ENCODE data around the gene PIWIL4. TPM values are rescaled to one million over a fixed set of nuclear protein-coding genes. Genes with fewer than 3 reads are reported as not detected.
"Not testable (repeated sequence)": the region's sequence is repeated elsewhere in the genome, so short reads cannot be mapped to it uniquely, and the experiment has no call there.

Gene PIWIL4
- total RNA-seq, 1 donor from 2014 or later = 3.1 TPM

DNA sequence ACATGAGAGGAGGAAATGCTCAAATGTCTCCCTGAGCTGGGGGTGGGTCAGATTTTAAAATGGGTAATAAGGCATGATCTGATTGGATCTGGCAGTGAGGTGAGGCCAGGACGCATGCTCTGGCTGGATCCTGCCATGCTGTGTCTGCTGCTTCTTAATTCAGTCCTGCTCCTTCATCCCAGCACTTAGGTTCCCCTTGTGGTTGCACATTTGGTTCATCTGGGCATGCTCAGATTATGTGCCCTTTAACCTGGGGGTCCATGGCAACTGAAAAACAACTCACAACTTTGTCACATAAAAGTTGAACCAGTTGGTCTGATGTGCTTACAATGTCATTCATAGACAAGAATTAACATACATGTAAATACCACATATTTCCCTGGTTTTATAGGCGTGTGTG lies 67.9 kb downstream of the PIWIL4 start:
- no peak for DNase-seq (ENCODE audit: low read depth)

- no peak for DNase-seq (ENCODE audit: low read depth)
These were observed 69.3 kb downstream of the PIWIL4 start for GRCh38 chr11:94636388-94636949.

GRCh38 chr11:94638301-94638901 lies 71.2 kb downstream of the PIWIL4 start:
- peak; percentile 45 for DNase-seq (ENCODE audit: low read depth)

DNA sequence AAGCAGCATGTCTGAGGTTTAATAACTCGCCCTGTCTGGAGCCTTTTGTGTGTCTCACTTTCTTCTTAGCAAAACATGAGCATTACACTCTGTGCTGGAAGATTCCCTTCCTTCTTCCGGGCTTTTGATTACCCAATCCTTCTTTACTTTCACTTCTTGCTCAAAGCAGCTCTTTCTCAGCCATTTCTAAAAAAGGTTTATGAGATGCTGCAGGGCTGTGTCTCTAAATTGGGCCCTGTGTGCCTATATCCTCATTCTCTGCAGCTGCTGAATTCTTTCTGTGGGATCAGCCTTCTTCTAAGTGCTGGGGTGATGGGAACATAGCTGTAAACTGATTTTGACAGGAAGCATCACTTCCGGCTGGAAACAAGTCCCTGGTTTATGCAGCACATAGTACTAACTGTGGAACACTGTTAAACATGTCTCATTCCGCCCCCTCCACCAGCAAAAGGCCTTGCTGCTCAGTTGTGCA lies 71.8 kb downstream of the PIWIL4 start:
- DNase-seq (ENCODE audit: low read depth) = peak; percentile 35

DNA sequence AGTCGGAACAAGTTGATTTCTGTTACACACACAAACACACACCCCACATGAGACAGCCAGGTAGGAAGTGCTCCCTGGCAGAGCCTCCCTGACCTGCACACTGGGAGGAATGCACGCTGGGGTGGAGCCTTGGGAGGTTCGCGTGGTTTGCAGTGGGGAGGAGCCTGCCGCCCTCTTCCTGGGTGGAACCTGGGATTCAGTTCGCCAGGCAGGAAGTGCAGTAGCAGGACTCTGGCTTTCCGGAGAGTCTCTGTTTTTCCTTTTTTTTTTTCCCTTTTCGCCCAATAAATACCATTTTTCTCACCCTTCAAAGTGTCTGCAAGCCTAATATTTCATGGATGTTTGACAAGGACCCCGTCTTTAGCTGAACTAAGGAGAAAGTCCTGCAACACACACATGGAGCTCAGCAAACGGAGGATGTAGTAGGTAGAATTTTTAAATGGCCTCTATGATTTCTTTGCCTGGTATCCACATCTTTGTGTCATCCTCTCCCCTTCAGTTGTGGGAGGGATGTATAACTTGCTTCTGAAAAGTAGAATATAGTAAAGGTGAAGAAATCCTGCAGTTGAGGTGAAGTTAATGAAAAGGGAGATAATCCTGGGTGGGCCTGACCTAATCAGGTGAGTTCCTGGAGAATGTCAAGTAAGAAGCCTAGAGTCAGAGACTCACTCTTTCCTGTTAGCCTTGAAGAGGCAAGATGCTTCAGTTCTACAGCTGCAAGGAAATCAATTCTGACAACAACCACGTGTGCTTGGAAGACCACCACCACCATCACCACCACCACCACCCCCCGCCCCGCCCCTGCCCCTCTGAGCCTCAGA lies 72.9 kb downstream of the PIWIL4 start:
- no peak for DNase-seq (ENCODE audit: low read depth)

GRCh38 chr11:94641167-94641761 lies 74.1 kb downstream of the PIWIL4 start:
- no peak for DNase-seq (ENCODE audit: low read depth)

DNA sequence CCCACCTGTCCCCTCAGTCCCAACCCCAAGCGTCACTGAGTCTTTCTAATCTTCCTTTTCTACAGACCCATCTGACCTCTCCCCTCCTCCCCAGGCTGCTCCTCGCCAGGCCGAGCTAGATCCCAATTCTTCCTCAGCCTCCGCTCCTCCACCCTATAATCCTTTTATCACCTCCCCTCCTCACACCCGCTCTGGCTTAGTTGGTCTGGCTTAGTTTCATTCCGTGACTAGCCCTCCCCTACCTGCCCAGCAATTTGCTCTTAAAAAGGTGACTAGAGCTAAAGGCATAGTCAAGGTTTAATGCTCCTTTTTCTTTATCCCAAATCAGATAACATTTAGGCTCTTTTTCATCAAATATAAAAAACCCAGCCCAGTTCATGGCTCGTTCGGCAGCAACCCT lies 76.0 kb downstream of the PIWIL4 start:
- not testable (repeated sequence) for DNase-seq (ENCODE audit: low read depth)

DNA sequence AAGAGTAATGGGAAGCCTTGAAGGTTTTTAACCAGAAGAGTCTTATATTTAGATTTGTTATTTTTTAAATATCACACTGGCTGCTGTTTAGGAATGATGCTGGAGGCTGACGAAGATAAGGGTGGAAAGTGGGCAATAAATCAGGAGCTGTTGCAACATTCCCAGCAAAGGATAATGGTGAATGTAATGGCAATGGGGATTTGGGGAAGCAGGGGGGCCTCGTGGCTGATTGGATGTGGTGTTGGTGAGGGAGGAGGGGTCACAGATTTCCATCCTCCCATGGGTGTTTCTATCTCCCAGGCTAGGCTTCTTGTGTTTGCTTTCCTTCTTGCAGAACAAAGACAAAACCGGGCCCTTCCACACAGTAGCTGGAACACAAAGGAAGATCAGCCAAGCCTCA lies 80.8 kb downstream of the PIWIL4 start:
- DNase-seq (ENCODE audit: low read depth) = no peak

- no peak for DNase-seq (ENCODE audit: low read depth)
These were observed 81.6 kb downstream of the PIWIL4 start for GRCh38 chr11:94648789-94649188.

- no peak for DNase-seq (ENCODE audit: low read depth)
These were observed 82.1 kb downstream of the PIWIL4 start for GRCh38 chr11:94649254-94649653.

GRCh38 chr11:94649964-94650623 lies 82.9 kb downstream of the PIWIL4 start:
- DNase-seq (ENCODE audit: low read depth) = peak; percentile 47

GRCh38 chr11:94650756-94651155 lies 83.6 kb downstream of the PIWIL4 start:
- no peak for DNase-seq (ENCODE audit: low read depth)

GRCh38 chr11:94652735-94653284 lies 85.6 kb downstream of the PIWIL4 start:
- DNase-seq (ENCODE audit: low read depth) = no peak

DNA sequence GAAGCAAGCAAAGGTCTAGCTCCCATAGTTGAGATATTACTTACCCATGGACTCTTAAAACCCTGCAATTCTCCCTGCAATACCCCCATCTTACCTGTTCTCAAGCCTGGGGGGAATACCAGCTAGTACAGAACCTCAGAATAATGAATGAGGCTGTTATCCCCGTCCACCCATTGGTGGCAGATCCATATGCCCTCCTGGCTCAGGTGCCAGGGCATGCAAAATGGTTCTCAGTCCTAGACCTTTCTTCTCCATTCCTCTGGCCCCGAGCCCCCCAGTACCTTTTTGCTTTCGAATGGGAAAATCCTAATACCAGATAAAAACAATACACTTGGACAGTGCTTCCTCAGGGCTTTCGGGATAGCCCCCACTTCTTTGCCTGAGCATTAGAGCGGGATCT lies 86.4 kb downstream of the PIWIL4 start:
- DNase-seq (ENCODE audit: low read depth) = no peak

GRCh38 chr11:94654201-94654600 lies 87.0 kb downstream of the PIWIL4 start:
- no peak for DNase-seq (ENCODE audit: low read depth)

- no peak for DNase-seq (ENCODE audit: low read depth)
These were observed 88.1 kb downstream of the PIWIL4 start for GRCh38 chr11:94655291-94655690.

DNA sequence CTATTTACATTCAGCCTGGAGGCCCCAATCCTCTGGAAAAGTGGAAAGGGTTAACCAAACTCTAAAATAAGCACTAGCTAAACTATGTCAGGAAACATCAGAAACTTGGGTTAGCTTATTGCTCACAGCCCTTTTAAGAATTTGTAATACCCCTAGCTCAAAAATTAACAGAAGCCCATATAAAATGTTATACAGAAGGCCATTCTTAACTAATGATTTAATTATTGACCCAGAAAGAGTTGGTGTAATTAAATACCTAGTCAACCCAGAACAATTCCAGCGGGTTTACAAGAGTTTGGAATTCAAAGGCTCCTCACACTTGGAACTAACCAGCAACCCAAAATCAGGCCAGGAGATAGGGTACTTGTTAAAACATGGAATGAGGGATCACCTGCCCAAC lies 88.8 kb downstream of the PIWIL4 start:
- DNase-seq (ENCODE audit: low read depth) = peak; percentile 91

DNA sequence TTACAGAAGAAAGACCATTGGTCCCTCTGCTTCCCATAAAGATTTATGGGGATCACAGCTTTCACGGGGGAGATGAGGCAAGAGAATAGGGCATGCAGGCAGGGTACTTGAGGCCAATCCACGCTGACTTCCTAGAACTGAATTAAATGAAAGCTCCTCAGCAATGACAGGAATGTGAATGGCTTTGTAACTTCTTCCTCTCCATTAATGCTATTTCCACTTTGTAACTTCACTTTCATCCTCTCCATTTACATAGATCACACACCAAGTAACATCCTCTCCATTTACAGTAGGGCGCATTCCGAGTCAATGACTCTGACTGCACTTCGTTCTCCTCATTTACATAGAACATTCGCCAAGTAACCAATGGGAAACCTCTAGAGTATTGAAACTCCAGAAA lies 89.8 kb downstream of the PIWIL4 start:
- peak; percentile 74 for DNase-seq (ENCODE audit: low read depth)

DNA sequence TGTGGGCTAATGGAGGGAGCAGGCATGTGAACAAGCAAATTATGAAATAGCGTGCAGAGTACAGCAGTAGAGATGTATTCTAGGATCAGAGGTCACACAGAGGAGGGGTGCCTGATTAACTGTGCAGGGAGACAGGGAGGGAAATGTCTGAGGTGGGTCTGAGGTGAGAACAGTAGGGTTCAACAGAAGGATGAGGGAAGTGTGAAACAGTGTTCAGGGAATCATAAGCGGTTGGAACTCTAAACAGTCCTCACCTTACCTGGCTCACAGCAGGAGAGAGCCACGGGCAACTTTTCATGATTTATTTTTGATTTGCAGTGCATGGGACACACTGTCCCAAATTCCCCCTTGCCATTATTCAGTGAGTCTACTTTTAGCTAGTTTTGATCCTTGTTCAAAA lies 90.5 kb downstream of the PIWIL4 start:
- DNase-seq (ENCODE audit: low read depth) = no peak

GRCh38 chr11:94658386-94658785 lies 91.2 kb downstream of the PIWIL4 start:
- no peak for DNase-seq (ENCODE audit: low read depth)

DNA sequence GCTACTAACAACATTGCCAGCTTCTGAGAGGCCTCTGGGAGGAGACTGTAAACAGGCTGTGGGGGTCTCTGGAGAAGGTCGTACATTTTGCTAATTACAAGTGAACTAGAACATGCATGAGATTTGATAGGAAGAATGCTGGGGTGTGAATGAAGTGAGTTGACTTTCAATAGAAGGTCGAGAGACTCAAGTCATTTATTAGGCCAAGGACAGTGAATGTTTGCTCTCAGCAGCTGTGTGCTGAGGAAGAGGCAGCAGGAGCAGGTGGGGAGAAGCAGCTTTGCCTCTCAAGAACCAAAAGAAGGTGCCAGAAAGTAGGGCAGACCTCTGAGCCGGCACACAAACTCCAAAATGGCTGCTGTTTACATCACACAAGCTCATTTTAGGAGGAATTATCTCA lies 91.7 kb downstream of the PIWIL4 start:
- no peak for DNase-seq (ENCODE audit: low read depth)

DNA sequence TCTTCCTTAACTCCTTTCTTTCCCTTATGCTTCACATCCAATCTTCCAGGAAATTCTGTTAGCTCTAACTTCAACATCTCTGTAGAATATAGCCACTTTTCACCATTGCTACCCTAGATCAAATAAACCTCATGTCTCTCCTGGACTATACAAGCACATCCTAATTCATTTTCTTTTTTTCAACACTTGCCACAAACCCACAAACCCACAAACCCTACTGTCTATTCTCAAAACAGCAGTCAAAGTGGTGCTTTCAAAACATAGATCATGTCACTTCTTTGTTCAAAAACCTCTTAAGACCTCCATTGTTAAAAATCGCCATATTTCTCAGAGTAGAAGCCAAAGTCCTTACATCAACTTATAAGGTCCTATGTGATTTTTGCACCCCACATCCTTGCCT lies 94.3 kb downstream of the PIWIL4 start:
- DNase-seq (ENCODE audit: low read depth) = no peak
